22Rv1 (cell line): Measurements from ENCODE around the gene UVRAG.
A peak's percentile ranks its signal among the peaks of the same experiment; 100 is the strongest.

Source experiments
- H3K27ac ChIP-seq: fragments of 450-650 bp; 2 replicates; pipeline ENCODE4 v1.5.1; 2017
- ZFX ChIP-seq: fragments of 450-650 bp; IDR thresholded peaks from 2 replicates; pipeline ENCODE4 v1.6.1; 2017; ENCODE audit warnings: antibody characterized with exemption, borderline replicate concordance
- TF ChIP-seq, protein P1 (sequence below): fragments of 450-650 bp; IDR thresholded peaks from 2 replicates; pipeline ENCODE4 v1.5.1; 2017; ENCODE audit warnings: mild to moderate bottlenecking

The UVRAG gene

DNA sequence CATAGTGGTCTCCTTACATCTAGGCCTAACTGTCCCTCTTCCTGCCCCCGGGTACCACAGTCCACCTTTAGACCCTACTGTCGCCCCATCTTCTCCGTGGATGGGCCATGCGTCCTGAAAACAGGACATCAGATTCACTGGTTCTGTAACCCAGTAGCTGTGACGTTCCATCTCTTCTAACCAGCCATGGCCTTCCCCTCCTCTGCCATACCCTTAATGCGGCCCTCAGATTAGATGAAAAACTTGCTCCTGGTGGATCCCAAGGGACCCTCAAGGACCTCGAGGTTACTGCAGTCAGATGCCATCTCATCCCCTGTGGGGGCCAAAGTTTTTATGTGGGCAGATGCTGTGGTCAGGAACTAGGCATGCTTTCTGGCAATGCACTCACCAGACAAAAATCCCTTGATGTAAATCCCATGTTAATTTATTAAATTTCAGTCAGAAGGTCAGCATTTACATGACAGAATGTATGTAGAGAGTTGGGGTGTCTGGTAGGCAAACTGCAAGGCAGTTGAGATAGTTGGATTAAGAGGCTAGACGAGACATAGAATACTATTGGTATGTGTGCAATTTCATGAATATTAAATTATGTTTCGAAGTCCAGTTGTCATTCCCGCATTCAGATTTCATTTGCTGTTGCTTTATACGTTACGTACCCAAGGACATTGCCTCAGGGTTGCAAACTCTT is 327.0 kb downstream of the UVRAG start:
- no peak for TF ChIP-seq ZFX
- TF ChIP-seq, protein P1, sequence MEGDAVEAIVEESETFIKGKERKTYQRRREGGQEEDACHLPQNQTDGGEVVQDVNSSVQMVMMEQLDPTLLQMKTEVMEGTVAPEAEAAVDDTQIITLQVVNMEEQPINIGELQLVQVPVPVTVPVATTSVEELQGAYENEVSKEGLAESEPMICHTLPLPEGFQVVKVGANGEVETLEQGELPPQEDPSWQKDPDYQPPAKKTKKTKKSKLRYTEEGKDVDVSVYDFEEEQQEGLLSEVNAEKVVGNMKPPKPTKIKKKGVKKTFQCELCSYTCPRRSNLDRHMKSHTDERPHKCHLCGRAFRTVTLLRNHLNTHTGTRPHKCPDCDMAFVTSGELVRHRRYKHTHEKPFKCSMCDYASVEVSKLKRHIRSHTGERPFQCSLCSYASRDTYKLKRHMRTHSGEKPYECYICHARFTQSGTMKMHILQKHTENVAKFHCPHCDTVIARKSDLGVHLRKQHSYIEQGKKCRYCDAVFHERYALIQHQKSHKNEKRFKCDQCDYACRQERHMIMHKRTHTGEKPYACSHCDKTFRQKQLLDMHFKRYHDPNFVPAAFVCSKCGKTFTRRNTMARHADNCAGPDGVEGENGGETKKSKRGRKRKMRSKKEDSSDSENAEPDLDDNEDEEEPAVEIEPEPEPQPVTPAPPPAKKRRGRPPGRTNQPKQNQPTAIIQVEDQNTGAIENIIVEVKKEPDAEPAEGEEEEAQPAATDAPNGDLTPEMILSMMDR, result no peak
- no peak overlapping the region for H3K27ac ChIP-seq

DNA sequence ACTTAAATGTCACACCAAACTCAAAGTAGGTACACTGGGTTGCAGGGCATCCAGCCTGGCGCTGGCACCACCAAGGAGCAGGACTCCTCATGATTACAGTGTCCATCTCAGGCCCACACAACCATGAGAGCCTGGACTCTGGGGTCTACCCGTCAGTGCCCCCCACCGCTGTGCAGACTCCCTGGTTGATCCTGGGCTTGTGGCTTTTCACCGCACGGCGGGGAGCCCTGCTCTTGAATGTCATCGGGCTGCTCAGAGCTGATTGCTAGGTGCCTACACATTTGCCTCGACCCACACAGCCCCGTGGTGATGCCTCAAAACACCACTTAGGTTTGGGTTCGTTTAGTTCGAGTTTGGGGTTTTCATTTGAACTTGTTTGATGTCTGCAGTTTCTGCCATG is 328.3 kb downstream of the UVRAG start:
- H3K27ac ChIP-seq, result no peak overlapping the region
- TF ChIP-seq, protein P1, result no peak
- no peak for TF ChIP-seq ZFX

DNA sequence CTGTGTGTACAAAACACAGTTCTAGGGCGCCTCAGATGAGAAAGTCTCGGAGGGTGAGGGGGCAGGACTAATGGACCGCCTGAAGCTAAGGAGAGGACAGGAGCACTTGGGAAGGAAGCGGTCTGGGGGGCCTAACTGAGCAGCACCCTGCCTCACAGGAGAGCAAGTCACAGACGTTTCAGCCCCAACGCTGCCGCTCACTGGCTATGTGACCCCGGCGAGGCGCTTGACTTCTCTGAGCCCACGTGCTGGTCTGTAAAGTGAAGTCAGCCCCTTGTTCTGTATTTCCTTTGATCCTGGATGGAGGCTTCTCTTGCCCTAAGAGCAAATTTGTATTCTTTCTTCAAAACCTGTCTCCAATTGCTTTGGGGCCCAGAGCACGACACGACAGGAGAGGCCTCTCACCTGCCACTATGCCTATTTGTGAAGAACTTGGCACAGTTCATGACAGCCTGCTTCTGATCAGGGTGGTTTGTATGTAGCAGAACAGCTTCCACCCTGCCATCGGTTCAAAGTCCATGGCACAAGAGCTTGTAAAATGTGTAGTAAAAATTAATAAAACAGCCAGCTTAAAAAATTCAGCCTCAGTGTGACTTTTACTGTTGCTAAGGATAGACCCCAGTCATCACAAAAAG is 332.2 kb downstream of the UVRAG start:
- peak overlapping the region; percentile 76 for H3K27ac ChIP-seq
- TF ChIP-seq, protein P1, result no peak
- TF ChIP-seq ZFX, result no peak

DNA sequence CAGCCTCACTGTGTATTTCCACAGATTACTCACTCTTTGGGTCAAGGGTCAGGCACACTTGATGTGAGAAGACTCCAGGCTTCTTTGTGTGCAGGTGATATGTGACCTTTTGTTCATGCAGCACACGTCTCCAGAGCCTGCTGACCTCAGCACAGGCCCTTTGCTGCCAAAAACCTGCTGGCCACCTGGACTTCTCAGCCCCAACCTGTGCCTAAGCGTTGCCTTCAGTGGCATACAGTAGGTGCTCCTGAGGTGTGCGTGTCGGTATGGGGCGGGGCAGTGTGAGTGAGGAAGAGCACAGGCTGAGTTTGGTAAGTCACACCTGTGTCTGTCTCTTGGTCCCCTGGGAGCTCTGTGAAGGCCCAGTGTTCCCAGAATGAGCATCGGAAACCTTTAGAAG is 333.2 kb downstream of the UVRAG start:
- TF ChIP-seq ZFX, result no peak
- TF ChIP-seq, protein P1, result no peak
- peak overlapping the region; percentile 76 for H3K27ac ChIP-seq

DNA sequence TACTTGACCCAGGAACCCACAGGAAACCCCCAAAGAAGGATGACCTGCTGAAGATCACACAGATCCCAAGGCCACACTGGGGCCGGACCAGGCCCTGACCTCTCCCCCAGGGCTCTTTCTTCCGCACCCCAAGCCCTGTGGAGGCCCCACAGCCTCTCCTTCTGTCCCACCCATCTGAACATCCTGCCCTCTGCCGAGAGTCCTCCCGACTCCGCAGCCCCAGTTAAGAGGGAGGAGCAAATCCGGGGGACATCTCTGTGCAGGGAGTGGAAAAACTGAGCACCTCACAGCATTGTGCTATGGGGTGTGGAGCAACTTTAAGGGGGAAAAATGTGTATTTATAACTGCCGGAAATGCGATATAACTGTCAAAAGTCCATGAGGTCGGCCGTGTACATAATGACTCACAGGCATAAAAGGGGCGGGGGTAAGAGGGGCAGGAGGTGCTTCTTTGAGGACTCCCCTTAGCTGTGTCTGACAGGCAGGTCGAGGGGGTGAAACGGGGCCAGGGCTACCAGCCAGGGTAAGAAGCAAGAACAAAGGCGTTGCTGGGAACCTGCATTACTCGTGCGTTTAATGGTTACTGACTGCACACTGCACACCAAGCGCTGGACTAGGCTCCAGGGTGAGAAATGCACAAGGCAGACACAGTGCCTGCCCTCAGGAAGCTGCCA is 334.1 kb downstream of the UVRAG start:
- no peak overlapping the region for H3K27ac ChIP-seq
- TF ChIP-seq ZFX, result no peak
- TF ChIP-seq, protein P1, result no peak

DNA sequence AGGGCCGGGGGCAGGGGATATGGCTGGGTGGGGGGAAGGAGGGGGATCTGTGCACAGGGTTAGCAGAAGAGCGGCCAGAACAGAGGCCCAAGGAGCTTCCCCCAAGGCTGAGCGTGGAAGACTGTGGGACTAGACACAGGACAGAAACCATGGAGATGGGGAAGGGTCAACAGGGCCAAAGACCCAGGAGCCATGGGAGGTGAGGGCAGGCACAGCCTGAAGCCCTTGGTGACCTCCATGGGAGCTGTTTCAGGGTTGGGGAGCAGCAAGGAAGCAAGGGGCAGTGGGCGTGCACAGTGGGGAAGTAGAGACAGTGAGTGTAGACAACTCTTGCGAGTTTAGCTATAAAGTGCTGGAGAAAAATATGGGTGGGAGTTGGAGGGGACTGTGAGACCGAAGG is 334.7 kb downstream of the UVRAG start:
- H3K27ac ChIP-seq, result no peak overlapping the region
- no peak for TF ChIP-seq ZFX
- TF ChIP-seq, protein P1, result no peak

DNA sequence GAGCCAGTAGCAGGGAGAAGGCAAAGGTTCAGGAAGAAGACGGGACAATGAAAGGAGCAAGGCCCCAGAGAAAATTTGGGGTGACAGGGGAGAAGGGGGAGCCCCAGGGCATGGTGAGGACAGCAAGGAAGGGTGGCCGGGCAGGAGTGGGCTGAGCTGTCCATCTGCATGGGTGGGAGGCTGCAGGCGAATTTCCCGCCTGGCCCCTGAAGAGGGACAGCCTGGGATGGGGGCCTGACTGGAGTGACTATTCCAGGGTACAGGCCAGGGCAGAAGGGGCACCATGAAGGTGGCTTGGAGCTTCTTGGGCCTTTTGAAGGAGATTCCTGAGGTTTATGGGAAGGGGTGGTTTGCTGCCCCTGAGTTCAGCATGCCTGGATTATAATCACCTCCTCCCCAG is 335.1 kb downstream of the UVRAG start:
- TF ChIP-seq, protein P1, result no peak
- TF ChIP-seq ZFX, result no peak
- H3K27ac ChIP-seq, result no peak overlapping the region
